NCI-H510A treated with DMSO at 0.1 percent for 48 hours (cell line): ENCODE measurements around the gene NDUFAF8.

Experiments
- DNase-seq: peaks from one replicate; lab custom pipeline; 2025; lab: John Stamatoyannopoulos, UW

The NDUFAF8 gene

GRCh38 chr17:81238815-81239713, at the start of gene NDUFAF8, which contains the start of gene TEPSIN:
Gene NDUFAF8, plus strand, starts transcription at chr17:81239318. Its CDS starts 46 bp downstream, at chr17:81239364.
Gene TEPSIN, minus strand, starts transcription at chr17:81239055. Its CDS starts 22 bp downstream, at chr17:81239033.
- DNase-seq = peak; percentile 97

GRCh38 chr17:81189670-81190530, 49.2 kb upstream of the NDUFAF8 start:
- no peak for DNase-seq

GRCh38 chr17:81190591-81190990, 48.5 kb upstream of the NDUFAF8 start:
- no peak for DNase-seq

- DNase-seq = no peak
These were observed 48.0 kb upstream of the NDUFAF8 start for GRCh38 chr17:81191116-81191515.

- DNase-seq = no peak
These were observed 47.5 kb upstream of the NDUFAF8 start for GRCh38 chr17:81191646-81192045.

- no peak for DNase-seq
These were observed 46.6 kb upstream of the NDUFAF8 start for GRCh38 chr17:81192386-81193050.

- DNase-seq = no peak
These were observed 46.1 kb upstream of the NDUFAF8 start for GRCh38 chr17:81193051-81193410.

GRCh38 chr17:81193470-81194224, 45.5 kb upstream of the NDUFAF8 start:
- no peak for DNase-seq

- DNase-seq = no peak
These were observed 44.8 kb upstream of the NDUFAF8 start for GRCh38 chr17:81194225-81194760.

GRCh38 chr17:81194941-81195901, 43.9 kb upstream of the NDUFAF8 start:
- DNase-seq = no peak

GRCh38 chr17:81195941-81196495, 43.1 kb upstream of the NDUFAF8 start:
- DNase-seq = no peak

- DNase-seq = no peak
These were observed 42.4 kb upstream of the NDUFAF8 start for GRCh38 chr17:81196505-81197408.

- DNase-seq = no peak
These were observed 41.7 kb upstream of the NDUFAF8 start for GRCh38 chr17:81197409-81197795.

- no peak for DNase-seq
These were observed 41.2 kb upstream of the NDUFAF8 start for GRCh38 chr17:81197831-81198490.

- no peak for DNase-seq
These were observed 40.2 kb upstream of the NDUFAF8 start for GRCh38 chr17:81198826-81199481.

GRCh38 chr17:81199482-81199830, 39.7 kb upstream of the NDUFAF8 start:
- no peak for DNase-seq

- DNase-seq = no peak
These were observed 38.9 kb upstream of the NDUFAF8 start for GRCh38 chr17:81200201-81200600.
